SK-N-SH (cell line): ENCODE data around the gene MAP1LC3A. TPM values are rescaled to one million over a fixed set of nuclear protein-coding genes. Genes with fewer than 3 reads are reported as not detected.

Experiments used
- CTCF ChIA-PET: fragments of 300-600, 350-600 bp; formaldehyde crosslinking; extraction: SDS; loops from one replicate; lab custom pipeline; 2021; lab: Yijun Ruan, JAX
- POLR2A ChIA-PET: fragments of 350-600 bp; sonication (Branson Sonifier 250); formaldehyde crosslinking; extraction: SDS; loops from one replicate; lab custom pipeline; 2020; ENCODE audit warnings: antibody characterized with exemption, inconsistent platforms; lab: Yijun Ruan, JAX
- DNase-seq: peaks from one replicate; pipeline ENCODE4 v3.0.0; 2012
- H2AFZ ChIP-seq: fragments of 200-600 bp; sonication (generic); 2 replicates; pipeline ENCODE4 v1.8.1; 2016; ENCODE audit warnings: antibody characterized with exemption, mild to moderate bottlenecking, low read depth
- H3F3A ChIP-seq: fragments of 200-600 bp; sonication (generic); replicated peaks from 2 replicates; pipeline ENCODE3; 2016; ENCODE audit warnings: antibody characterized with exemption, mild to moderate bottlenecking; ENCODE audit not compliant: insufficient read depth
- H3K27ac ChIP-seq, 2 experiments: fragments of 200-500 bp in 1 of 2; fragments of 200-600 bp in 1 of 2; sonication (Bioruptor generic) in 1 of 2; sonication (generic), shearing (Covaris generic) in 1 of 2; 2 replicates each; pipeline versions ENCODE4 v1.5.1 to v1.6.1; 2014 to 2016; ENCODE audit warnings: low read depth in 2 of 2, inconsistent platforms in 1 of 2, low read length in 1 of 2, mild to moderate bottlenecking in 1 of 2, mixed read lengths in 1 of 2
- H3K27me3 ChIP-seq: fragments of 200-600 bp; sonication (generic), shearing (Covaris generic); 2 replicates; pipeline ENCODE4 v1.6.1; 2016; ENCODE audit warnings: mixed run types; ENCODE audit not compliant: insufficient read depth
- H3K36me3 ChIP-seq, 2 experiments: fragments of 200-500 bp in 1 of 2; fragments of 200-600 bp in 1 of 2; sonication (Bioruptor generic) in 1 of 2; sonication (generic) in 1 of 2; replicated peaks in 1 of 2; 2 replicates each; pipeline versions ENCODE3 to v1.5.1; 2014 to 2016; ENCODE audit warnings: low read length in 1 of 2, mild to moderate bottlenecking in 1 of 2; ENCODE audit not compliant: insufficient read depth in 2 of 2, control insufficient read depth in 1 of 2
- H3K4me1 ChIP-seq, 2 experiments: fragments of 200-500 bp in 1 of 2; fragments of 200-600 bp in 1 of 2; sonication (Bioruptor generic) in 1 of 2; sonication (generic), shearing (Covaris generic) in 1 of 2; 2 replicates each; pipeline versions ENCODE4 v1.5.1 to v1.6.1; 2014 to 2016; ENCODE audit warnings: low read depth in 1 of 2, low read length in 1 of 2, mixed run types in 1 of 2; ENCODE audit not compliant: insufficient read depth in 2 of 2, control insufficient read depth in 1 of 2
- H3K4me2 ChIP-seq: fragments of 200-600 bp; sonication (generic), shearing (Covaris generic); 2 replicates; pipeline ENCODE4 v1.6.1; 2017; ENCODE audit warnings: mixed run types
- H3K4me3 ChIP-seq, 2 experiments: fragments of 200-500 bp in 1 of 2; fragments of 200-600 bp in 1 of 2; sonication (Bioruptor generic) in 1 of 2; sonication (generic), shearing (Covaris generic) in 1 of 2; 2 replicates each; pipeline versions ENCODE4 v1.5.1 to v1.8.1; 2014 to 2016; ENCODE audit warnings: low read depth in 2 of 2, inconsistent platforms in 1 of 2, low read length in 1 of 2, mild to moderate bottlenecking in 1 of 2, mixed read lengths in 1 of 2, moderate library complexity in 1 of 2
- H3K79me2 ChIP-seq: fragments of 200-600 bp; sonication (generic); 2 replicates; pipeline ENCODE4 v1.8.1; 2017; ENCODE audit warnings: mild to moderate bottlenecking; ENCODE audit not compliant: insufficient read depth
- H3K9ac ChIP-seq: fragments of 200-600 bp; sonication (generic); 2 replicates; pipeline ENCODE4 v1.6.1; 2017; ENCODE audit warnings: mixed run types
- H3K9me2 ChIP-seq: fragments of 200-600 bp; sonication (generic); 2 replicates; pipeline ENCODE4 v1.6.1; 2017; ENCODE audit warnings: mixed run types
- H3K9me3 ChIP-seq: fragments of 200-600 bp; sonication (generic); 2 replicates; pipeline ENCODE4 v1.6.1; 2017; ENCODE audit warnings: mixed run types, mild to moderate bottlenecking, moderate library complexity
- H4K20me1 ChIP-seq: fragments of 200-600 bp; sonication (generic); 2 replicates; pipeline ENCODE4 v1.6.1; 2017; ENCODE audit warnings: mild to moderate bottlenecking, mixed run types; ENCODE audit not compliant: insufficient read depth
- GABPA ChIP-seq: IDR thresholded peaks from 2 replicates; pipeline ENCODE4 v1.4.0; 2012; ENCODE audit warnings: low read depth, mild to moderate bottlenecking
- MAX ChIP-seq: IDR thresholded peaks from 2 replicates; pipeline ENCODE4 v1.4.0; 2012; ENCODE audit warnings: low read depth
- REST ChIP-seq: IDR thresholded peaks from 2 replicates; pipeline ENCODE4 v1.6.1; 2012; ENCODE audit warnings: mild to moderate bottlenecking, low read depth, low read length, moderate library complexity
- RFX5 ChIP-seq: IDR thresholded peaks from 2 replicates; pipeline ENCODE4 v1.6.1; 2012; ENCODE audit warnings: mild to moderate bottlenecking, improper control_type of control experiment, low read length
- USF2 ChIP-seq: fragments of 150-350 bp; IDR thresholded peaks from 2 replicates; pipeline ENCODE4 v1.6.1; 2017; ENCODE audit warnings: antibody characterized with exemption, low read length, low read depth, borderline replicate concordance
- WGBS: methylation state at CpG from one replicate; pipeline ENCODE4 v1.1.6; 2017; ENCODE audit warnings: low lambda C conversion rate; 5-methylcytosine and 5-hydroxymethylcytosine counted together
- polyA plus RNA-seq, 3 experiments: library from polyadenylated mRNA; depleted of rRNA; stranded (reverse); fragments of >200 nt; gene quantifications; 2 replicates each; pipeline ENCODE4 v1.2.3, GENCODE V29; 2012
- small RNA-seq, 7 experiments: library from RNA; depleted of rRNA; stranded (forward); fragments of <200 nt; gene quantifications; one replicate each; pipeline ENCODE3, GENCODE V24; 2012

MAP1LC3A gene
- polyA plus RNA-seq, 1 of the 3 experiments (the other 2 are of a cell fraction) = 24.9 TPM

GRCh38 chr20:34607066-34607465 lies 48.5 kb downstream of the MAP1LC3A start:
- H4K20me1 ChIP-seq = no peaks in the 10 kb centered on the region
- H3K4me3 ChIP-seq = no peak overlapping the region
- ChIA-PET CTCF (interaction anchor here (1.2 to 1.3 kb wide), 2 partner anchors 9 to 45 kb away, joined by 3 to 4 read pairs; no protein-coding TSS in a partner anchor), POLR2A (no interaction called here)
- H3K4me1 ChIP-seq = peaks cover 0 to 5% of the 10 kb centered on the region in 2 experiments; a peak in 2 of 4 replicates
- no peak overlapping the region for H3K27ac ChIP-seq
- no peaks in the 10 kb centered on the region for H3K9me3 ChIP-seq
- H3K27me3 ChIP-seq = no peaks in the 10 kb centered on the region
- WGBS = 100% methylated on average over 6 of the region's 7 CpGs
- TF ChIP-seq REST (no peak), MAX (no peak), GABPA (no peak), RFX5 (no peak), USF2 (no peak)
- H3F3A ChIP-seq = no peaks in the 10 kb centered on the region
- DNase-seq = no peak
- no peak overlapping the region for H2AFZ ChIP-seq
- H3K4me2 ChIP-seq = no peak overlapping the region
- H3K9ac ChIP-seq = no peak overlapping the region
- H3K36me3 ChIP-seq = peaks cover 0 to under 1% of the 10 kb centered on the region in 2 experiments
- no peaks in the 10 kb centered on the region for H3K79me2 ChIP-seq
- no peaks in the 10 kb centered on the region for H3K9me2 ChIP-seq

Small RNA genes lying within 50 kb of the gene (small RNA-seq; reads per million reads assigned to genes)
- 0 reads per million in 7 experiments for gene RF00019

Other genes starting within 250 kb of the MAP1LC3A start
- 3.8 and 4.1 TPM in 2 replicates for gene ITCH, start 195.4 kb upstream of the MAP1LC3A start, polyA plus RNA-seq (2012; rRNA removed)
- gene DYNLRB1, start 42.3 kb upstream of the MAP1LC3A start, polyA plus RNA-seq (2012; rRNA removed) = 298 and 402 TPM in 2 replicates
- gene PIGU, start 118.4 kb downstream of the MAP1LC3A start, polyA plus RNA-seq (2012; rRNA removed) = 40.3 and 49.3 TPM in 2 replicates
- gene TP53INP2, start 145.6 kb downstream of the MAP1LC3A start, polyA plus RNA-seq (2012; rRNA removed) = 4.9 and 6.4 TPM in 2 replicates